GM12892 (cell line): ENCODE results near the gene LPGAT1.

Experiments
- DNase-seq: peaks from one replicate; pipeline ENCODE4 v3.0.0; 2011; ENCODE audit not compliant: insufficient read length
- FAIRE-seq: peaks from 2 replicates; lab custom pipeline; 2011; peaks lifted over from hg19 to GRCh38; lab: Jason Lieb, UNC
- POLR2A ChIP-seq: IDR thresholded peaks from 2 replicates; pipeline ENCODE4 v1.6.1; 2011; ENCODE audit warnings: low read depth, low read length, control low read depth
- POLR2AphosphoS5 ChIP-seq: IDR thresholded peaks from 2 replicates; pipeline ENCODE4 v1.6.1; 2011; ENCODE audit warnings: low read depth, low read length, control low read depth
- TAF1 ChIP-seq: IDR thresholded peaks from 2 replicates; pipeline ENCODE4 v1.6.1; 2011; ENCODE audit warnings: low read depth, mild to moderate bottlenecking, control low read depth, low read length, borderline replicate concordance

LPGAT1 gene

DNA sequence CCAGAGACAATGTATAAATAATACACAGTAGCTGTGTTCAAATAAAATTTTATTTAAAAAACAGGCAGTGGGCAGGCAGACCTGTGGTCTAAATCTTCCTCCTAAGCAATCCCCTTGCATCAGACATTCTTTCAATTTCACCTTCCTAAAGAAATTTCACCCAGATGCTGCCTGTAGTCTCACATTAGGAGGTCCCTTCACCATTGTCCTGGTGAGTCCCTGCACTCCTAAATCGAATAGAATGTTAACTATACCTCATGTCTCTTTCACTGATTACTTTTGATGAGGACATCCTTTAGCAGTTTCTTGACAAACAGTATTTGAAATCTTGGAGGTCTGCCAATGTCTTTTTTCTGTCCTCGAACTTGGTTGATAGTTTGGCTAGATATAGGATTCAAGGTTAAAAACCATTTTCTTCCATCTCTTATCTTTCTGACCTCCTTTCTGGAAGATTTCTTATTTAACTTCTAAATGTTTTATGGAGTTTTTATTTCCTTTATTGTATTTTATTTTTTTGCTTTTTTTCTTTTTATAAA, 77.5 kb downstream of the LPGAT1 start:
- DNase-seq (no peak), FAIRE-seq (no peak)
- TF ChIP-seq POLR2A (no peak), TAF1 (no peak)

DNA sequence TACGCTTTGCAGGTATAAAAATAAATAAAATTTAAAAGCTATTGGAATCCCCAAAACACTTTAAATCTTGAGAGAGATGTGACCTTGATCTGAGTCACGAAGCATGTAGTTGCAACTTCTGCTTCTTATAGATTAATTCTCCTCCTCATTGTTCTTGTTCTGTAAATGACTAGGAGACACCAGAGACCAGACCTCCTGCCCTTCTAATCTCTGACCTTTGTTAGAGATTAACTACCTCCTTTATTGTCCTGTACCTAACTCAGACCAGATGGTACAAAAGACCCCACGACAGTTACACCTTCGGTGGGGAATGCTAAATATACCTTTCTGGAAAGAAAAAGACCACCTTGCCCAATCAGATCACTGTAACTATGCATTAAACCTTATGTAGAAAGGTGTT, 78.2 kb downstream of the LPGAT1 start:
- FAIRE-seq, result no peak

DNA sequence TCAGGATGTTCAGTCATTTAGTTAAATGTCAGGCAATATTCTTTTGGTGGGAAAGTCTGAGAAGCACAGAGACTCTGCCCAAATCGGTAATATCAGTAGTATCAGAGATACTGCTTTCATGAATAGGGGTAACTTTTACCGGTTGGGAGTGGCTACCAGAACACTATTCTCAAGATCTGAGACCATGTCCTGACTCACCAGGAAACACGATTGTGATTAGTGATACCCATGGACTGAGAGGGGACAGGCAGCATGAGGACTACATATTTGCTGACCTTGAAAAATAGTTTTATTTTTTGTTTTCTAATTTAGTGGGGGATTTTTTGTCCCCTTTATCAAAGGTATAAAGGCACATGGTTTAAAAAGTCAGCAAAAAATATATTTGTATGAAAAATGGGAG, 79.1 kb downstream of the LPGAT1 start:
- DNase-seq, result no peak
- FAIRE-seq, result no peak
- TF ChIP-seq POLR2A (no peak), POLR2AphosphoS5 (no peak), TAF1 (no peak)

More for the DNA sequence above, 78.2 kb downstream of the LPGAT1 start:
- no peak for TF ChIP-seq TAF1
- TF ChIP-seq POLR2AphosphoS5, result no peak
- no peak for TF ChIP-seq POLR2A
- DNase-seq, result no peak

DNA sequence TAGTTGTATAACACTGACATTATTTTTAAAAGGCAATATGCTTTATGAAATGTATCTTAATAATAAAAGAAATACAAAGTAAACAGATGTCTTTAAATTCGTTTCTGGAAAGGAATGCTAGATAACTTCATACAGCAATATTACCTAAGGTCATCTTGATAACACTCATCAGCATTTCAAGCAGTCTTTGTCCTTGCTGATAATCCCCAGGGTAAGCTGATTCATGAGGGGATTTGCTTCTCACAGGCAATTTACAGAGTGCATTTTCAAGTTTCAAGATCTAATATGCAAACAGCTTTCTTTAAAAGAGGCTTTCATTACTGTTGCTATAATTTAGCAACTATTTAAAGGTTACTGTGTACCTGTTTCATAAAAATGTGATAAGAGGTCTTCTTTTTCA, 80.0 kb downstream of the LPGAT1 start:
- FAIRE-seq (no peak), DNase-seq (no peak)
- no peak for TF ChIP-seq POLR2A
- TF ChIP-seq POLR2AphosphoS5, result no peak

DNA sequence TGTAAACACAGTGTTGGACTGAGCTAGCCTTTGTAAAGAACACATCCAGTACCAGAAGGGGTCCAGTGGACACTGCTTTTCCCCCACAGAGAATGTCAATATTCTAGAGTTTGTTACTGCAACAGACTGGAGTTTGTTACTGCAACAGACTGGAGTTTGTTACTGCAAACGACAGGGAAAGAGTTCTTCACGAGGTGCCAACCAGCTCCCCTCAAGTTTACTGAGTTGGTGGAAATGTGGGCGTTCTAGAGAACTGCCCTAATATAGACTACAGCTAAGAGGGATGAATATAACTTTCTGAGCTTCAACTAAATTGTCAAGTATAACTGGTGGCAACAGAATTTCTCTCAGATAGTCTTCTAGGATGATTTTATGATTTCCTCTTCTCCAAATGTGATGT, 81.3 kb downstream of the LPGAT1 start:
- no peak for FAIRE-seq
- no peak for DNase-seq
- TF ChIP-seq TAF1 (no peak), POLR2A (no peak), POLR2AphosphoS5 (no peak)

DNA sequence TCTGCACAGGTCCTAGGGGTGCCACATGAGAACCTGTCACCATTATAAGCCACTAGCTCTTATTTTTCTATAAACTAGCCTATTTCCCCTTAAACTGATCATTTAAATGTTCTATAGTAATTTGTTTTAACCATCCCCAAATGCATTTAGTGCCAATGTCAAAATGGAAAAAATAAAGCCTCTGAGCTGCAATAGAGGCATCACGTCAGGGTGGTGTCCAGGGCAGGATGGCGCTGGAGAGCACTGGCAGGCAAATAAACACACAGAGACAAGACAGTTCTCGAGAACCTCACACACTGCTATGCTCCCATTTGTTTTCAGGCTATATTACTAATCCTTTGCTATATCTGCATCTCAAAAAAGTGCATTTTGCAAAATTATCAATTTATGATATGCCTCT, 81.8 kb downstream of the LPGAT1 start:
- TF ChIP-seq POLR2AphosphoS5, result no peak
- TF ChIP-seq TAF1, result no peak
- TF ChIP-seq POLR2A, result no peak
- FAIRE-seq (no peak), DNase-seq (no peak)

DNA sequence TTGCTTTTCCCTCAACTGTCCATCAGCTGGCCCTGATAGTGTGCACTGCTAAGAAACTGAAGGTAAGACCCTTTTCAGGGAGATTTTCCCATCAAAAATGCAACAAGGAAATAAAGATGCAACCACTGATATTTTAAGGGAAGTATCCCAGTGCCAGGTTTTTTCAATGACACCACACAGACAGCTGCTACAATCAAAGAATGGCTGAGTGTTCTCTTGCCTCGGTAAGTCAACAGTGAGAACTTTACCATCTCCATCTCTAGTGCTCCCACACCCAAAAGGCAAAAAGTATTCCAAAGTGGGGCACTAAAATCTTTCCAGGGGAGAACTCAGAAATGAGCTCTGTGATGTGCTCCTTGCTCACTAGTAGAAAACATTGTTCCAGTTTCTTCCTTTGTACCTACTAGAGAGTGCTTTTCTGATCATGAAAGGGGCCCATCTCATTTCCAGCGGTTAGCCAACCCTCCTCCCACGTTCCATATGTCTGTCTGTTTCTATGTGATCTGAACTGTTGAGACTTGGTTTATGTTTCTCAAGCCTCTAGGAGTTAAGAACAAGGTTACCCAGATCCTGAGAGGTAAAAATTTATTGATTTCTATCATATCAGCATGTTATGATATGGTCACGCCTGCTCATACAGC, 87.6 kb downstream of the LPGAT1 start:
- FAIRE-seq (no peak), DNase-seq (no peak)
- TF ChIP-seq POLR2AphosphoS5, result no peak
- TF ChIP-seq POLR2A, result no peak
- no peak for TF ChIP-seq TAF1

DNA sequence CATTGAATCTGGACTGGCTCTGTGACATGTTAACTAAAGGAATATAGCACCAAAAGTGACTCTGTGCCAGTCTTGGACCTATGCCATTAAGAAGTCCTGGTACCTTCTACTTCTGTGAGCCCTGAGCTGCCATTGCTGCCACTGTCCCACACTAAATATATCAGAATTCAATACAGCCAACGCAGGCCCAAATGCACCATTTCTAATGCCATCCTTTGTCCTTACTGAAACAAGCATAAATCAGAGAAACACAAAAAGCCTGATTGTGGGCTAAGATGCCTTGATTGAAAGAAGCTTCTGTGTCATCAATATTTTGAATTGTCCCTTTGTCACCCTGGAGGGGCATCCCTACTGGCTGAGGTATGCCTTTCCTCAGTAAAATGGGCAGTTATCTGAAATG, 88.3 kb downstream of the LPGAT1 start:
- TF ChIP-seq TAF1, result no peak
- no peak for TF ChIP-seq POLR2A
- TF ChIP-seq POLR2AphosphoS5, result no peak
- peak; percentile 53 for FAIRE-seq
- no peak for DNase-seq

DNA sequence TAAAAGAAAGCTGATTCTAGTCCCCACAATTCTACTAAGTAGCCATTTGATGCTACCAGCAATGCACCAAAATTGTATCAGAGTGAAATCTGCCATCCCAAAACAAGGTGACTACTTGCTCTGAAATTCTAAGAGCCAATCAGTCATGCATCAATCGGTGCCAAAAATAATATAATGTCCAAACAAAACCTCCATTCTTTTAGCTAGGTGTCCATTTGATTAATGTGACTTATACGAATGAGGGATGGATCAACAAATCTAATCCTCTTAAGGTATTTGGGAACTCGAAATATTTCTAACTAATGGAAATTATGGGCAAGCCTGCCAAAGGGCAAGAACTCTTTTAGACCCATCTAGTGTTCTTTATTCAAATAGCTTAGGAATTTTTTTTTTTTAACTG, 88.8 kb downstream of the LPGAT1 start:
- DNase-seq (no peak), FAIRE-seq (no peak)
- TF ChIP-seq POLR2A (no peak), TAF1 (no peak), POLR2AphosphoS5 (no peak)

DNA sequence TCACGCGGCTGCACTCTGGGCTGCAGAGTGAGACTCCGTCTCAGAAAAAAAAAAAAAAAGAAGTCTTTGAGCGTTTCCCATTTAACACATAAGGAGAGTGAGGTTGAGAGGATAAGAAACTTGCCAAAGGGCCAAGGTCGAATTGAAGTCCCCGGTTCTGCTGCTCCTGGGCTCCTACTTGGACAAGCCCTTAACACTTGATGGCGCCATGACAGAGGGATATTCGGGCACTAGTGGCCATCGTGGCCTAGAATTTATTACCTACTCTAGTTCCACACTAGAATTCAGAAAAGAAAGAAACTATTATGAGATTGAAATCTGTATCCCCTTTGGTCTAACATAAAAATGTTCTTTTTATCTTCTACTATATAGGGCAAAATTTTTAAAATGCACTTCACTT, 89.4 kb downstream of the LPGAT1 start:
- TF ChIP-seq POLR2A (no peak), POLR2AphosphoS5 (no peak), TAF1 (no peak)
- FAIRE-seq (no peak), DNase-seq (no peak)

DNA sequence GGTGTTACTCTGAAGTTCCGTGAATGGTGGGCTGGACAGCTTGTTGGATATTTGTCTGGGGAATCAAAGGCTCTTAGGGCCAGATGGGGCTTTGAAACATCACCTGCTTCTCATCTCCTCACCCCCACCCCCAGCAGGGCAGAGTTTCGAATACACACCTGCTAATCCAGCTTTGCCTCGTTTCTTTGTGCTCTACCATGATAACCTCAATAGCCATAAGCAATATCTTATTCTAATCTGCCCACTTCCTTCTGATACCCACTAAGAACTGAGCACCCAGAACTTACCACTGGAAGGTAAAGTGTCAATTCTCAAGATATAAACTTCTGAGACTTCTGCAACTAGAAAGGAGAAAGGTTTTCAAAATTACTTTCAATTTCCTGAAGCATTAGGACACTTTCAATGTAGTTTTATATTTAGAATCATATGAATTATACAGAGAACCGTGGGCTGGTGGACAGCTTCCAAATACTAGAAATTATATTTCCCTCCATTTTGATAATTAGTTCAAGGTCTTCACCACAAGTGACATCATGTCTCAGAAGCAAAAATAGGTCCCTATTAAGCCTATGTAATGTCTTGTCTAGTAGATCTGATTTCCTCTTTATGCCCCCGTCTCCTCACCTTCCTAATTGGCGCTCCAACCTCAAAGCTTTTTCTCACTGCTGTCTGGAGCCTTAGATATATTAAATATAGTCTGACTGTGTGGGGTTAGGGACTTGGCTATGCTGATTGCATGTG, 90.7 kb downstream of the LPGAT1 start:
- FAIRE-seq (no peak), DNase-seq (no peak)
- TF ChIP-seq POLR2A, result no peak
- no peak for TF ChIP-seq POLR2AphosphoS5
- TF ChIP-seq TAF1, result no peak

DNA sequence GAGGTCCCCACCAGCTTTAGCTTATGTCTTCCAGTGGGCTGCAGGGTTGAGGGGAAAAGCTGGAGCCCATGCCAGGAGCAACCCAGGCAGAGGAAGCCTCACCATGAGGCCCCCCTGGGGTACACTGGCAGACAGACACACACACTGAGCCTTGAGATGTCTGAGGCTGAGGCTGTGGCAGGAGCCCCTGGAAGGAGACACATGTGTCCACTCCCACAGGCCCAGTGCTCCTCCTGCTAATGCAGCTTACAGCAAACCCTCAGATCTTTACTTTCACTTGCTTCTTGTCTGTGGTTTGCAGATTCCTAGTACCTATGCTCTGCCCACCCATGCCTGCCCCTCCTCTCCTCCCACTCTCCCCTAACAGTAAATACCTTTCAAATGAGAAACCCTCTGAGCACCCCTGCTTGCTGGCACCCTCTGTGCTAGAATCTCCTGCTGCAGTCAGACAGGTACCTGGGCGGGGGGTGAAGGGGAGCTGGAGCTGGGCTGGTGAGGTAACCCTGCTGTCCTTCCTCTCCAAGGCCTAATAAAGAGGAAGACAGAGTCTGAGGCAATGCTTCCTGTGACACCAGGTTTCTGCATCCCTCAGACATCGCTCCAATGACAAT, 91.8 kb downstream of the LPGAT1 start:
- DNase-seq, result no peak

More for the DNA sequence above, 91.8 kb downstream of the LPGAT1 start:
- TF ChIP-seq TAF1 (no peak), POLR2AphosphoS5 (no peak), POLR2A (no peak)
- no peak for FAIRE-seq
